Smooth muscle cell (in vitro differentiated cells): ENCODE data around the gene WDR64. TPM values are rescaled to one million over a fixed set of nuclear protein-coding genes. Genes with fewer than 3 reads are reported as not detected.

Experiments
- DNase-seq: peaks from one replicate; lab custom pipeline; 2025; ENCODE audit not compliant: unreplicated experiment; lab: John Stamatoyannopoulos, UW
- H2AFZ ChIP-seq: fragments of 200-600 bp; sonication (generic); 2 replicates; pipeline ENCODE4 v1.6.0; 2016; ENCODE audit warnings: antibody characterized with exemption, low read depth, mild to moderate bottlenecking
- H3F3A ChIP-seq: fragments of 200-600 bp; sonication (generic); 2 replicates; pipeline ENCODE4 v1.6.0; 2017; ENCODE audit warnings: antibody characterized with exemption, low read depth
- H3K27ac ChIP-seq: fragments of 200-600 bp; sonication (generic); 2 replicates; pipeline ENCODE4 v1.5.1; 2016; ENCODE audit warnings: low read depth, mild to moderate bottlenecking
- H3K27me3 ChIP-seq: fragments of 200-600 bp; sonication (generic); 2 replicates; pipeline ENCODE4 v1.6.1; 2016; ENCODE audit warnings: low read depth, mild to moderate bottlenecking
- H3K36me3 ChIP-seq: fragments of 200-600 bp; sonication (generic); 2 replicates; pipeline ENCODE4 v1.5.1; 2016; ENCODE audit warnings: low read depth
- H3K4me1 ChIP-seq: fragments of 200-600 bp; sonication (generic); 2 replicates; pipeline ENCODE4 v1.5.1; 2016; ENCODE audit warnings: low read depth
- H3K4me2 ChIP-seq: fragments of 200-600 bp; sonication (generic); 2 replicates; pipeline ENCODE4 v1.6.0; 2016; ENCODE audit warnings: mild to moderate bottlenecking
- H3K4me3 ChIP-seq: fragments of 200-600 bp; sonication (generic); 2 replicates; pipeline ENCODE4 v1.5.1; 2016; ENCODE audit warnings: mild to moderate bottlenecking
- H3K79me2 ChIP-seq: fragments of 200-600 bp; sonication (generic); 2 replicates; pipeline ENCODE4 v1.6.0; 2016; ENCODE audit warnings: low read depth, mild to moderate bottlenecking
- H3K9ac ChIP-seq: fragments of 200-600 bp; sonication (generic); 2 replicates; pipeline ENCODE4 v1.6.0; 2016; ENCODE audit warnings: low read depth
- H3K9me3 ChIP-seq: fragments of 200-600 bp; sonication (generic); replicated peaks from 2 replicates; pipeline ENCODE4 v1.5.1; 2016; ENCODE audit warnings: low read depth
- H4K20me1 ChIP-seq: fragments of 200-600 bp; sonication (generic); 2 replicates; pipeline ENCODE4 v1.6.0; 2016; ENCODE audit warnings: low read depth
- CTCF ChIP-seq: fragments of 200-600 bp; sonication (generic); IDR thresholded peaks from 2 replicates; pipeline ENCODE4 v1.5.1; 2017; ENCODE audit warnings: borderline replicate concordance, mild to moderate bottlenecking, antibody characterized with exemption; ENCODE audit not compliant: insufficient read depth, poor library complexity, severe bottlenecking
- WGBS: methylation state at CpG from one replicate; pipeline ENCODE4 v1.1.7; 2016; ENCODE audit warnings: low lambda C conversion rate; 5-methylcytosine and 5-hydroxymethylcytosine counted together
- polyA plus RNA-seq: library from polyadenylated mRNA; unstranded; fragments of >200 nt; fragmentation: Nextera tagmentation; extraction: Ambion mirVana; gene quantifications from 2 replicates; pipeline ENCODE4 v1.2.1, GENCODE V29; 2016
- total RNA-seq: library from RNA; depleted of rRNA; stranded (reverse); fragments of >200 nt; gene quantifications from 2 replicates; pipeline ENCODE4 v1.2.3, GENCODE V29; 2014

WDR64 gene
- total and polyA plus RNA-seq, 2 experiments from 2014 or later: not detected

GRCh38 chr1:241630476-241630875, 21.6 kb upstream of the WDR64 start:
- WGBS: 74% methylated on average over 1 of the region's 1 CpG

GRCh38 chr1:241630899-241631298, 21.2 kb upstream of the WDR64 start:
- Histone ChIP-seq H3K4me3 (no peak overlapping the region), H4K20me1 (peaks cover 7% of the 10 kb centered on the region), H3K9me3 (no peaks in the 10 kb centered on the region), H3K27me3 (no peaks in the 10 kb centered on the region), H3F3A (no peaks in the 10 kb centered on the region), H3K79me2 (peaks cover 31% of the 10 kb centered on the region), H3K4me1 (no peaks in the 10 kb centered on the region), H3K9ac (no peak overlapping the region), H2AFZ (no peak overlapping the region), H3K27ac (no peak overlapping the region), H3K4me2 (no peak overlapping the region), H3K36me3 (no peaks in the 10 kb centered on the region)
- no peak for DNase-seq
- no peak for TF ChIP-seq CTCF
- WGBS: 96% methylated on average over 2 of the region's 2 CpGs

More at GRCh38 chr1:241630476-241630875, 21.6 kb upstream of the WDR64 start:
- no peak for TF ChIP-seq CTCF
- H3K27me3 ChIP-seq: no peaks in the 10 kb centered on the region
- no peak overlapping the region for H3K27ac ChIP-seq
- H4K20me1 ChIP-seq: peaks cover 7% of the 10 kb centered on the region
- H3K36me3 ChIP-seq: no peaks in the 10 kb centered on the region
- no peak overlapping the region for H3K4me3 ChIP-seq
- no peaks in the 10 kb centered on the region for H3F3A ChIP-seq
- no peak overlapping the region for H3K4me2 ChIP-seq
- no peaks in the 10 kb centered on the region for H3K4me1 ChIP-seq
- H2AFZ ChIP-seq: no peak overlapping the region
- H3K9ac ChIP-seq: no peak overlapping the region
- DNase-seq: no peak
- no peaks in the 10 kb centered on the region for H3K9me3 ChIP-seq
- H3K79me2 ChIP-seq: peaks cover 28% of the 10 kb centered on the region

- H3K79me2 ChIP-seq: peaks cover 33% of the 10 kb centered on the region
- peaks cover 7% of the 10 kb centered on the region for H4K20me1 ChIP-seq
- H3K27me3 ChIP-seq: no peaks in the 10 kb centered on the region
- H3K4me3 ChIP-seq: no peak overlapping the region
- no peak overlapping the region for H2AFZ ChIP-seq
- no peak for TF ChIP-seq CTCF
- DNase-seq: no peak
- H3K9ac ChIP-seq: no peak overlapping the region
- no peaks in the 10 kb centered on the region for H3F3A ChIP-seq
- H3K27ac ChIP-seq: no peak overlapping the region
- no peak overlapping the region for H3K4me2 ChIP-seq
- H3K4me1 ChIP-seq: peaks cover 3% of the 10 kb centered on the region
- 88% methylated on average over 5 of the region's 5 CpGs for WGBS
- no peaks in the 10 kb centered on the region for H3K36me3 ChIP-seq
- H3K9me3 ChIP-seq: no peaks in the 10 kb centered on the region
Observed at GRCh38 chr1:241631674-241632073, 20.4 kb upstream of the WDR64 start.

- no peak overlapping the region for H3K27ac ChIP-seq
- TF ChIP-seq CTCF: no peak
- no peak overlapping the region for H3K4me3 ChIP-seq
- 87% methylated on average over 3 of the region's 3 CpGs for WGBS
- H4K20me1 ChIP-seq: peaks cover 20% of the 10 kb centered on the region
- peaks cover 42% of the 10 kb centered on the region for H3K79me2 ChIP-seq
- H3K9me3 ChIP-seq: no peaks in the 10 kb centered on the region
- H3K36me3 ChIP-seq: no peaks in the 10 kb centered on the region
- no peak for DNase-seq
- no peaks in the 10 kb centered on the region for H3F3A ChIP-seq
- H3K9ac ChIP-seq: no peak overlapping the region
- H2AFZ ChIP-seq: no peak overlapping the region
- no peaks in the 10 kb centered on the region for H3K27me3 ChIP-seq
- peaks cover 17% of the 10 kb centered on the region for H3K4me1 ChIP-seq
- no peak overlapping the region for H3K4me2 ChIP-seq
Observed at GRCh38 chr1:241632987-241633386, 19.1 kb upstream of the WDR64 start.
